GM23338 (cell line): ENCODE results near the gene FASN.

Source experiments
- CREB1 ChIP-seq: fragments of 250-450 bp; sonication (Bioruptor Pico); IDR thresholded peaks from 2 replicates; pipeline ENCODE4 v1.5.0; 2020; ENCODE audit warnings: low read depth, mild to moderate bottlenecking, moderate library complexity
- EZH2 ChIP-seq: fragments of 200-600 bp; sonication (generic); IDR thresholded peaks from one replicate; pipeline ENCODE4 v1.8.0; 2017; ENCODE audit warnings: antibody characterized with exemption, mild to moderate bottlenecking, low read depth; ENCODE audit not compliant: unreplicated experiment
- EZH2phosphoT487 ChIP-seq: fragments of 200-600 bp; sonication (generic); IDR thresholded peaks from one replicate; pipeline ENCODE4 v1.8.1; 2018; ENCODE audit warnings: antibody characterized with exemption; ENCODE audit not compliant: unreplicated experiment
- JUNB ChIP-seq: IDR thresholded peaks from one replicate; pipeline ENCODE4 v1.6.1; 2016; ENCODE audit warnings: antibody characterized with exemption; ENCODE audit not compliant: unreplicated experiment
- NANOG ChIP-seq: IDR thresholded peaks from 2 replicates; pipeline ENCODE4 v1.6.1; 2016; ENCODE audit warnings: antibody characterized with exemption, borderline replicate concordance
- POLR2AphosphoS5 ChIP-seq: IDR thresholded peaks from 2 replicates; pipeline ENCODE4 v1.6.1; 2016; ENCODE audit warnings: antibody characterized with exemption, low read depth
- REST ChIP-seq: IDR thresholded peaks from one replicate; pipeline ENCODE4 v1.6.1; 2018; ENCODE audit warnings: antibody characterized with exemption; ENCODE audit not compliant: unreplicated experiment
- STAT1 ChIP-seq: IDR thresholded peaks from one replicate; pipeline ENCODE4 v1.6.1; 2016; ENCODE audit warnings: antibody characterized with exemption; ENCODE audit not compliant: unreplicated experiment
- ZNF331 ChIP-seq: fragments of 250-450 bp; sonication (Bioruptor Pico); IDR thresholded peaks from 2 replicates; pipeline ENCODE4 v1.5.0; 2020; ENCODE audit warnings: low read depth, mild to moderate bottlenecking, moderate library complexity
- ZNF462 ChIP-seq: fragments of 250-450 bp; sonication (Bioruptor Pico); IDR thresholded peaks from 2 replicates; pipeline ENCODE4 v1.5.0; 2020; ENCODE audit warnings: mild to moderate bottlenecking, moderate library complexity
- TF ChIP-seq, protein P1 (sequence below), 2 experiments: fragments of 200-600 bp in 1 of 2; sonication (generic) in 1 of 2; conservative IDR thresholded peaks; 2 replicates each; pipeline versions ENCODE4 v1.5.1 to v1.6.1; 2016 to 2017; ENCODE audit warnings: antibody characterized with exemption in 2 of 2, low read depth in 2 of 2, mild to moderate bottlenecking in 2 of 2, moderate library complexity in 1 of 2
- TF ChIP-seq, protein P2 (sequence below): IDR thresholded peaks from 2 replicates; pipeline ENCODE4 v1.6.1; 2016; ENCODE audit warnings: antibody characterized with exemption

GRCh38 chr17:82037889-82038195, 60.2 kb downstream of the FASN start:
- TF ChIP-seq REST (no peak), EZH2 (no peak), NANOG (no peak), CREB1 (CRISPR knock-in tag) (no peak), JUNB (no peak), POLR2AphosphoS5 (no peak), EZH2phosphoT487 (no peak), STAT1 (no peak), ZNF331 (no peak), ZNF462 (no peak)
- TF ChIP-seq, protein P1, sequence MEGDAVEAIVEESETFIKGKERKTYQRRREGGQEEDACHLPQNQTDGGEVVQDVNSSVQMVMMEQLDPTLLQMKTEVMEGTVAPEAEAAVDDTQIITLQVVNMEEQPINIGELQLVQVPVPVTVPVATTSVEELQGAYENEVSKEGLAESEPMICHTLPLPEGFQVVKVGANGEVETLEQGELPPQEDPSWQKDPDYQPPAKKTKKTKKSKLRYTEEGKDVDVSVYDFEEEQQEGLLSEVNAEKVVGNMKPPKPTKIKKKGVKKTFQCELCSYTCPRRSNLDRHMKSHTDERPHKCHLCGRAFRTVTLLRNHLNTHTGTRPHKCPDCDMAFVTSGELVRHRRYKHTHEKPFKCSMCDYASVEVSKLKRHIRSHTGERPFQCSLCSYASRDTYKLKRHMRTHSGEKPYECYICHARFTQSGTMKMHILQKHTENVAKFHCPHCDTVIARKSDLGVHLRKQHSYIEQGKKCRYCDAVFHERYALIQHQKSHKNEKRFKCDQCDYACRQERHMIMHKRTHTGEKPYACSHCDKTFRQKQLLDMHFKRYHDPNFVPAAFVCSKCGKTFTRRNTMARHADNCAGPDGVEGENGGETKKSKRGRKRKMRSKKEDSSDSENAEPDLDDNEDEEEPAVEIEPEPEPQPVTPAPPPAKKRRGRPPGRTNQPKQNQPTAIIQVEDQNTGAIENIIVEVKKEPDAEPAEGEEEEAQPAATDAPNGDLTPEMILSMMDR (conservative IDR thresholded peaks at IDR 0.05; ENCODE audit: low read depth in 2 of 2), result no peak
- TF ChIP-seq, protein P2, sequence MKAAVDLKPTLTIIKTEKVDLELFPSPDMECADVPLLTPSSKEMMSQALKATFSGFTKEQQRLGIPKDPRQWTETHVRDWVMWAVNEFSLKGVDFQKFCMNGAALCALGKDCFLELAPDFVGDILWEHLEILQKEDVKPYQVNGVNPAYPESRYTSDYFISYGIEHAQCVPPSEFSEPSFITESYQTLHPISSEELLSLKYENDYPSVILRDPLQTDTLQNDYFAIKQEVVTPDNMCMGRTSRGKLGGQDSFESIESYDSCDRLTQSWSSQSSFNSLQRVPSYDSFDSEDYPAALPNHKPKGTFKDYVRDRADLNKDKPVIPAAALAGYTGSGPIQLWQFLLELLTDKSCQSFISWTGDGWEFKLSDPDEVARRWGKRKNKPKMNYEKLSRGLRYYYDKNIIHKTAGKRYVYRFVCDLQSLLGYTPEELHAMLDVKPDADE, result no peak
